GM23338 (cell line): ENCODE results near the gene RAC3. TPM values are rescaled to one million over a fixed set of nuclear protein-coding genes. Genes with fewer than 3 reads are reported as not detected.

ENCODE experiments used
- ATAC-seq: fragments of 200-7000 bp; cut with Tn5 transposase; 3 replicates; pipeline ENCODE4 v1.9.1; 2020
- DNase-seq: peaks from one replicate; pipeline ENCODE4 v3.0.0-alpha.2; 2015; ENCODE audit warnings: low spot score
- H2AFZ ChIP-seq: fragments of 200-600 bp; sonication (generic); 2 replicates; pipeline ENCODE4 v1.8.0; 2016; ENCODE audit warnings: antibody characterized with exemption, mild to moderate bottlenecking, moderate library complexity
- H3F3A ChIP-seq: fragments of 200-600 bp; sonication (generic); replicated peaks from 2 replicates; pipeline ENCODE4 v1.8.0; 2017; ENCODE audit warnings: antibody characterized with exemption, mixed run types, low read depth
- H3K27ac ChIP-seq: fragments of 200-600 bp; sonication (generic); 2 replicates; pipeline ENCODE4 v1.6.1; 2016; ENCODE audit warnings: low read depth
- H3K27me3 ChIP-seq: fragments of 200-600 bp; sonication (generic); 2 replicates; pipeline ENCODE4 v1.8.0; 2016; ENCODE audit warnings: mild to moderate bottlenecking, mixed run types, moderate library complexity; ENCODE audit not compliant: insufficient read depth
- H3K36me3 ChIP-seq: fragments of 200-600 bp; sonication (generic); 2 replicates; pipeline ENCODE4 v1.8.0; 2016; ENCODE audit warnings: mild to moderate bottlenecking; ENCODE audit not compliant: insufficient read depth
- H3K4me1 ChIP-seq: fragments of 200-600 bp; sonication (generic); 2 replicates; pipeline ENCODE4 v1.8.0; 2016; ENCODE audit warnings: mild to moderate bottlenecking, moderate library complexity; ENCODE audit not compliant: insufficient read depth
- H3K4me2 ChIP-seq: fragments of 200-600 bp; sonication (generic); 2 replicates; pipeline ENCODE4 v1.7.1; 2017; ENCODE audit warnings: mixed run types
- H3K4me3 ChIP-seq: fragments of 200-600 bp; sonication (generic); 2 replicates; pipeline ENCODE4 v1.6.1; 2016; ENCODE audit warnings: mixed run types
- H3K79me2 ChIP-seq: fragments of 200-600 bp; sonication (generic); replicated peaks from 2 replicates; pipeline ENCODE4 v1.8.0; 2017; ENCODE audit warnings: mild to moderate bottlenecking; ENCODE audit not compliant: insufficient read depth
- H3K9me2 ChIP-seq: fragments of 200-600 bp; sonication (generic); 2 replicates; pipeline ENCODE4 v1.8.0; 2017; ENCODE audit not compliant: insufficient read depth
- H4K20me1 ChIP-seq: fragments of 200-600 bp; sonication (generic); replicated peaks from 2 replicates; pipeline ENCODE4 v1.8.0; 2017; ENCODE audit warnings: mild to moderate bottlenecking; ENCODE audit not compliant: insufficient read depth
- H3K27ac Mint-ChIP-seq: 2 replicates; pipeline ENCODE4 v1.8.0; 2020; ENCODE audit warnings: inconsistent platforms, mild to moderate bottlenecking, moderate library complexity, mixed read lengths
- H3K27me3 Mint-ChIP-seq: 3 replicates; pipeline ENCODE4 v1.8.0; 2022; ENCODE audit warnings: low read depth, mild to moderate bottlenecking, moderate library complexity, mixed read lengths, inconsistent platforms; ENCODE audit not compliant: insufficient read depth, poor library complexity
- H3K36me3 Mint-ChIP-seq: 3 replicates; pipeline ENCODE4 v1.8.0; 2021; ENCODE audit warnings: low read depth, mild to moderate bottlenecking, inconsistent platforms, moderate library complexity, mixed read lengths
- H3K4me1 Mint-ChIP-seq: 3 replicates; pipeline ENCODE4 v1.8.0; 2020; ENCODE audit warnings: mild to moderate bottlenecking, inconsistent platforms, mixed read lengths
- H3K4me3 Mint-ChIP-seq: 3 replicates; pipeline ENCODE4 v1.8.0; 2021; ENCODE audit warnings: moderate library complexity, mild to moderate bottlenecking, inconsistent platforms, mixed read lengths
- H3K9me3 Mint-ChIP-seq: 3 replicates; pipeline ENCODE4 v1.8.0; 2020; ENCODE audit warnings: moderate library complexity, mild to moderate bottlenecking, inconsistent platforms, mixed read lengths
- CREB1 ChIP-seq: fragments of 250-450 bp; sonication (Bioruptor Pico); IDR thresholded peaks from 2 replicates; pipeline ENCODE4 v1.5.0; 2020; ENCODE audit warnings: low read depth, mild to moderate bottlenecking, moderate library complexity
- CTCF ChIP-seq, 2 experiments: fragments of 200-600 bp in 1 of 2; sonication (generic) in 1 of 2; conservative IDR thresholded peaks; 2 replicates each; pipeline versions ENCODE4 v1.5.1 to v1.6.1; 2016 to 2017; ENCODE audit warnings: antibody characterized with exemption in 2 of 2, low read depth in 2 of 2, mild to moderate bottlenecking in 2 of 2, moderate library complexity in 1 of 2
- ETS1 ChIP-seq: IDR thresholded peaks from 2 replicates; pipeline ENCODE4 v1.6.1; 2016; ENCODE audit warnings: antibody characterized with exemption
- EZH2 ChIP-seq: fragments of 200-600 bp; sonication (generic); IDR thresholded peaks from one replicate; pipeline ENCODE4 v1.8.0; 2017; ENCODE audit warnings: antibody characterized with exemption, mild to moderate bottlenecking, low read depth; ENCODE audit not compliant: unreplicated experiment
- EZH2phosphoT487 ChIP-seq: fragments of 200-600 bp; sonication (generic); IDR thresholded peaks from one replicate; pipeline ENCODE4 v1.8.1; 2018; ENCODE audit warnings: antibody characterized with exemption; ENCODE audit not compliant: unreplicated experiment
- JUNB ChIP-seq: IDR thresholded peaks from one replicate; pipeline ENCODE4 v1.6.1; 2016; ENCODE audit warnings: antibody characterized with exemption; ENCODE audit not compliant: unreplicated experiment
- NANOG ChIP-seq: IDR thresholded peaks from 2 replicates; pipeline ENCODE4 v1.6.1; 2016; ENCODE audit warnings: antibody characterized with exemption, borderline replicate concordance
- POLR2AphosphoS5 ChIP-seq: IDR thresholded peaks from 2 replicates; pipeline ENCODE4 v1.6.1; 2016; ENCODE audit warnings: antibody characterized with exemption, low read depth
- REST ChIP-seq: IDR thresholded peaks from one replicate; pipeline ENCODE4 v1.6.1; 2018; ENCODE audit warnings: antibody characterized with exemption; ENCODE audit not compliant: unreplicated experiment
- STAT1 ChIP-seq: IDR thresholded peaks from one replicate; pipeline ENCODE4 v1.6.1; 2016; ENCODE audit warnings: antibody characterized with exemption; ENCODE audit not compliant: unreplicated experiment
- ZNF114 ChIP-seq: fragments of 250-450 bp; sonication (Bioruptor Pico); IDR thresholded peaks from 2 replicates; pipeline ENCODE4 v1.5.0; 2020; ENCODE audit warnings: mild to moderate bottlenecking, moderate library complexity
- ZNF331 ChIP-seq: fragments of 250-450 bp; sonication (Bioruptor Pico); IDR thresholded peaks from 2 replicates; pipeline ENCODE4 v1.5.0; 2020; ENCODE audit warnings: low read depth, mild to moderate bottlenecking, moderate library complexity
- ZNF462 ChIP-seq: fragments of 250-450 bp; sonication (Bioruptor Pico); IDR thresholded peaks from 2 replicates; pipeline ENCODE4 v1.5.0; 2020; ENCODE audit warnings: mild to moderate bottlenecking, moderate library complexity
- polyA plus RNA-seq: library from polyadenylated mRNA; unstranded; fragments of >200 nt; fragmentation: Nextera tagmentation; extraction: Ambion mirVana; gene quantifications from 2 replicates; pipeline ENCODE4 v1.2.1, GENCODE V29; 2016
- total RNA-seq: library from RNA; depleted of rRNA; stranded (reverse); fragments of >200 nt; shearing (Covaris generic); gene quantifications from 2 replicates; pipeline ENCODE4 v1.2.3, GENCODE V29; 2014

Gene RAC3
- total and polyA plus RNA-seq, 2 experiments from 2014 or later: 31.5 to 293 TPM

DNA sequence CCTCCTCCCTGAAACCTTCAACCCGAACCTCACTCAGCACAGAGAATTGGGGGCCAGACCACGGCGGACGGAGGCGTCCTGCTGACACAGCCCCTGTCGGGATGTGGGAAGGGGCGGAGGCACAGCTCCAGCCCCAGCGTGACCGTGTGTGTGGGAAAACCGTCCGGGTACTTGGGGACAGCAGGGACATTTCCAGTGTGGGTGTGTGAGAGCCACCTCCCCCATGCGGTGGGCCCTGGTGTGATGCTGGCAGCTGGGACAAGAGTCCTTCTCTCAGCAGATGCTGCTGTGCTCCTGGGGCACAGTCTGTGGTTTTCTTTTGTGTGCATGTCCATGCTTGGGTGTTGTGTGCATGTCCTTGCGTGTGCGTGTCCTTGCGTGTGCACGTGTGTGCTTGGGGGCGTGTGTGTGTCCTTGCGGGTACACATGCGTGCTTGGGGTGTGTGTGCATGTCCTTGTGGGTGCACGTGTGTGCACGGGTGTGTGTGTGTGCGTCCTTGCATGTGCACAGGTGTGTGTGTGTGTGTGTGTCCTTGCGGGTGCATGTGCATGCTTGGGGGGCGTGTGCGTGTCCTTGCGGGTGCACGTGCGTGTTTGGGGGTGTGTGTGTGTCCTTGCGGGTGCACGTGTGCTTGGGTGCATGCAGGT lies 25.7 kb upstream of the RAC3 start:
- H3K27me3 ChIP-seq: no peaks in the 10 kb centered on the region
- H3K27ac Mint-ChIP-seq: no peak overlapping the region; the same call in 1 of the 2 replicates

More for the DNA sequence above, 25.7 kb upstream of the RAC3 start:
- H3K4me1 ChIP-seq: no peaks in the 10 kb centered on the region
- Mint-ChIP-seq H3K4me1 (no peaks in the 10 kb centered on the region), H3K27me3 (peaks cover 14% of the 10 kb centered on the region), H3K4me3 (no peak overlapping the region; the same call in 2 of the 3 replicates), H3K36me3 (no peaks in the 10 kb centered on the region), H3K9me3 (no peaks in the 10 kb centered on the region)
- TF ChIP-seq POLR2AphosphoS5 (no peak), NANOG (no peak), CTCF (conservative IDR thresholded peaks at IDR 0.05; ENCODE audit: low read depth in 2 of 2) (no peak), STAT1 (no peak), CREB1 (no peak), JUNB (no peak), ZNF331 (no peak), ZNF462 (CRISPR knock-in tag) (no peak), REST (no peak), EZH2 (no peak), EZH2phosphoT487 (no peak), ETS1 (no peak), ZNF114 (CRISPR knock-in tag) (no peak)
- no peak overlapping the region for H2AFZ ChIP-seq
- H3K4me2 ChIP-seq: no peak overlapping the region
- no peaks in the 10 kb centered on the region for H3K36me3 ChIP-seq
- H3K79me2 ChIP-seq: no peaks in the 10 kb centered on the region
- H3F3A ChIP-seq: 0 out of 2 replicates have a peak, but pooled peaks cover 2% of the 10 kb centered on the region
- no peak overlapping the region for H3K4me3 ChIP-seq
- 0 out of 2 replicates have a peak, but pooled peaks cover 2% of the 10 kb centered on the region for H4K20me1 ChIP-seq
- ATAC-seq: no peak
- no peak overlapping the region for H3K27ac ChIP-seq
- no peak for DNase-seq
- H3K9me2 ChIP-seq: no peaks in the 10 kb centered on the region
